ENCODE measurements around the gene OR13F1. TPM values are rescaled to one million over a fixed set of nuclear protein-coding genes. Genes with fewer than 3 reads are reported as not detected.

Gene OR13F1
- total and polyA plus RNA-seq, 5 experiments from 2014 or later = not detected

- H3K4me3 Mint-ChIP-seq = no peak overlapping the region
- H3K27me3 Mint-ChIP-seq = peaks cover 0 to 13% (median 0%) of the 10 kb centered on the region in 5 donors
- no peak for DNase-seq
- H3K36me3 Mint-ChIP-seq = no peaks in the 10 kb centered on the region
- H3K4me1 Mint-ChIP-seq = no peaks in the 10 kb centered on the region
- ATAC-seq = no peak
- no peak overlapping the region for H3K27ac Mint-ChIP-seq
- H3K9me3 Mint-ChIP-seq = no peaks in the 10 kb centered on the region
- POLR2A ChIA-PET = no interaction called here
These were observed 35.2 kb downstream of the OR13F1 start for GRCh38 chr9:104539275-104539674.

- H3K4me1 Mint-ChIP-seq = no peaks in the 10 kb centered on the region
These were observed 40.6 kb downstream of the OR13F1 start for GRCh38 chr9:104544644-104545043.

GRCh38 chr9:104553261-104553660, 49.2 kb downstream of the OR13F1 start:
- H3K4me1 Mint-ChIP-seq = no peaks in the 10 kb centered on the region
- H3K9me3 Mint-ChIP-seq = peaks cover 0 to 22% (median 11%) of the 10 kb centered on the region in 9 donors
- peaks cover 0 to 3% (median 0%) of the 10 kb centered on the region in 5 donors for H3K27me3 Mint-ChIP-seq
- no peak for ATAC-seq
- POLR2A ChIA-PET = no interaction called here
- no peaks in the 10 kb centered on the region for H3K36me3 Mint-ChIP-seq
- DNase-seq = no peak
- no peak overlapping the region for H3K4me3 Mint-ChIP-seq
- H3K27ac Mint-ChIP-seq = no peak overlapping the region

More at GRCh38 chr9:104544644-104545043, 40.6 kb downstream of the OR13F1 start:
- Mint-ChIP-seq H3K4me3 (no peak overlapping the region), H3K9me3 (peaks cover 0 to 6% (median 0%) of the 10 kb centered on the region in 9 donors), H3K36me3 (no peaks in the 10 kb centered on the region), H3K27me3 (no peaks in the 10 kb centered on the region), H3K27ac (no peak overlapping the region)
- DNase-seq = no peak
- ATAC-seq = no peak
- POLR2A ChIA-PET = no interaction called here

Other genes starting within 250 kb of the OR13F1 start
- not detected for gene OR13C4, start 22.9 kb downstream of the OR13F1 start, total RNA-seq
- gene OR13C4, start 22.9 kb downstream of the OR13F1 start, polyA plus RNA-seq = not detected
- gene OR13C3, start 32.6 kb downstream of the OR13F1 start, total RNA-seq = not detected
- gene OR13C3, start 32.6 kb downstream of the OR13F1 start, polyA plus RNA-seq = not detected
- gene OR13C8, start 64.9 kb downstream of the OR13F1 start, total RNA-seq = not detected
- not detected for gene OR13C8, start 64.9 kb downstream of the OR13F1 start, polyA plus RNA-seq
- gene OR13C5, start 95.2 kb downstream of the OR13F1 start, total RNA-seq = not detected
- gene OR13C5, start 95.2 kb downstream of the OR13F1 start, polyA plus RNA-seq = not detected
- not detected for gene OR13C2, start 101.4 kb downstream of the OR13F1 start, total RNA-seq
- gene OR13C2, start 101.4 kb downstream of the OR13F1 start, polyA plus RNA-seq = not detected
- not detected for gene OR13C9, start 113.9 kb downstream of the OR13F1 start, total RNA-seq
- gene OR13C9, start 113.9 kb downstream of the OR13F1 start, polyA plus RNA-seq = not detected
- gene OR13D1, start 190.3 kb downstream of the OR13F1 start, total RNA-seq = not detected
- gene OR13D1, start 190.3 kb downstream of the OR13F1 start, polyA plus RNA-seq = not detected
- 10 to 100 TPM; 11.2 to 12.7 TPM for gene NIPSNAP3A, start 243.4 kb downstream of the OR13F1 start, total RNA-seq
- gene NIPSNAP3A, start 243.4 kb downstream of the OR13F1 start, polyA plus RNA-seq = 10 to 100 TPM; 15.6 to 17.8 (median 15.7) TPM

Data from naive thymus-derived CD8-positive, alpha-beta T cell (primary cell).